Heart left ventricle (tissue), 13 donors: ENCODE data around the gene TMX3.

Source experiments
- CTCF ChIP-seq, 12 donors: fragments of 200-600 bp; sonication (generic) in 4 of 12; IDR thresholded peaks; one replicate each; pipeline versions ENCODE4 v1.5.0 to v1.8.0; 2018 to 2022; ENCODE audit warnings: antibody characterized with exemption in 12 of 12, mild to moderate bottlenecking in 5 of 12
- POLR2A ChIP-seq, 2 donors: fragments of 450-650 bp; IDR thresholded peaks; one replicate each; pipeline ENCODE4 v1.6.1; 2017; ENCODE audit warnings: antibody characterized with exemption in 2 of 2, mild to moderate bottlenecking in 2 of 2, moderate library complexity in 2 of 2
- donor health status: ischemic (EF 13 %, LVEDD 7.1; RV severe dilation, severe dysfunction).
- donor health status: DM: no; HTN: yes; CAD: no.
- donor health status: DM: no; HTN: no; CAD: no.
- donor health status: ischemic (EF 25% LVEDD 6.9; RV normal size, moderate dysfunction).
- donor health status: ischemic (EF 25% LVEDD 5.7; RV mildly dilated, moderate dysfunction).
- donor health status: ischemic (EF 35%, LVEDD 5.7; RV mildly dilated, moderate dysfunction).
- donor health status: nonischemic (EF 11% LVEDD 7.7; RV severe dilation, severe dysfunction).
- donor health status: DM: yes; HTN: yes; CAD: no.
- donor health status: PGD.
- donor health status: ischemic (EF 29% LVEDD 5.4; RV normal size, mild dysfunction).
- donor health status: nonischemic (EF 23%, LVEDD 6.1; RV moderate dilation, normal function).

- no peak for TF ChIP-seq CTCF (IDR thresholded peaks at IDR 0.05)
- no peak for TF ChIP-seq POLR2A (IDR thresholded peaks at IDR 0.05)
Observed at GRCh38 chr18:68696937-68697336, 18.0 kb downstream of the TMX3 start.
